ENCODE measurements around the gene EGFL6.

EGFL6 gene

DNA sequence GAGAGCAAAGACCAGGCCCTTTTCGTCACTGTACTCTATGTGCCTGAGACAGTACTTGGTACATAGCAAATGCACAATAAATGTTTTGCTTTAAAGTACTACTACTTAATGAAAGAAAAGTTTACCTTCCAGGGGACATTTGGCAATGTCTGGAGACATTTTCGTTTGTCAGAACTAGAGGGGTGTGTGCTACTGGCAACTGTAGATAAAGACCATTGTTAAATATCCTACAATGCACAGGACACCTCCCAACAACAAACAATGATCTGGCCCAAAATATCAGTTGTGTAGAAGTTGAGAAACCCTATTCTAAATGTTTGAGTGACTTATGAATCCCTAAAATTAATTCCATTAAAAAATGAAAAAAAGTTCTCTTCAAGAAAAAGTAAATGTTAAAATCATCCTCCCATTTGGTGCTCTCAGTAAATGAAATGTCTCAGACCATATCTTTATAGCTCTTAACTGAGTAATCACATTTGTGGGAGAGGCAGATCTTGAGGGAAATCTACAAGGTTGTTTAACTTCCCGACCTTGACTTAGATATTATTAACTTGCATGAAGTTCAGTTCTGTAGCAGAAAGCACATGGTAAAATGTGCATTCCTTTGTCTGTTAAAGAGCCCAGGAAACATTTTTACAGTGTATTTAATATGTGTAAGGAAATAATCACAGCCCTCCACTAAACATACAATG, 18.5 kb downstream of the EGFL6 start:
- TF ChIP-seq, protein P1, sequence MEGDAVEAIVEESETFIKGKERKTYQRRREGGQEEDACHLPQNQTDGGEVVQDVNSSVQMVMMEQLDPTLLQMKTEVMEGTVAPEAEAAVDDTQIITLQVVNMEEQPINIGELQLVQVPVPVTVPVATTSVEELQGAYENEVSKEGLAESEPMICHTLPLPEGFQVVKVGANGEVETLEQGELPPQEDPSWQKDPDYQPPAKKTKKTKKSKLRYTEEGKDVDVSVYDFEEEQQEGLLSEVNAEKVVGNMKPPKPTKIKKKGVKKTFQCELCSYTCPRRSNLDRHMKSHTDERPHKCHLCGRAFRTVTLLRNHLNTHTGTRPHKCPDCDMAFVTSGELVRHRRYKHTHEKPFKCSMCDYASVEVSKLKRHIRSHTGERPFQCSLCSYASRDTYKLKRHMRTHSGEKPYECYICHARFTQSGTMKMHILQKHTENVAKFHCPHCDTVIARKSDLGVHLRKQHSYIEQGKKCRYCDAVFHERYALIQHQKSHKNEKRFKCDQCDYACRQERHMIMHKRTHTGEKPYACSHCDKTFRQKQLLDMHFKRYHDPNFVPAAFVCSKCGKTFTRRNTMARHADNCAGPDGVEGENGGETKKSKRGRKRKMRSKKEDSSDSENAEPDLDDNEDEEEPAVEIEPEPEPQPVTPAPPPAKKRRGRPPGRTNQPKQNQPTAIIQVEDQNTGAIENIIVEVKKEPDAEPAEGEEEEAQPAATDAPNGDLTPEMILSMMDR (IDR thresholded peaks at IDR 0.05) = no peak
- no peak overlapping the region for H3K27ac ChIP-seq
- no peak for DNase-seq (ENCODE audit: low spot score)
- no peak overlapping the region for H3K4me3 ChIP-seq

DNA sequence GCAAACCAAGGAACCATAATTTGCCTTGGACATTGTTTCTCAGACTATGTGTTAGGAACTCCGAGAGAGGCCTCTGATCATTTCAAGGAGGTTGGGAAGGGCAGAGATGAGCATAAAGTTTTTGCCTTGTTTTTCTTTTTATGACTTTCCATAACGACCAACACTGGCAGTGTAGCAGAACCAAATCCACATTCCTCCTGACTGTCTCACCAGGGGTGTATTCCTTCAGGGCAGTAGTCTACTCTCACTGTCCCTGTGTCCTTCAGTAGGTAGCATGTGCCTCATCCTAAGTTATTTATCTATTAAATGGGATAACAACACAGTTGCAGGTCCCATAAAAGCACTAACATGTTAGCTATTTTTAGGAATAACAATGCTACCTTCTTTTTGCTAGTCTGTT, 20.8 kb downstream of the EGFL6 start:
- no peak overlapping the region for H3K4me3 ChIP-seq
- no peak for DNase-seq (ENCODE audit: low spot score)
- TF ChIP-seq, protein P1 (IDR thresholded peaks at IDR 0.05) = no peak
- H3K27ac ChIP-seq = no peak overlapping the region

DNA sequence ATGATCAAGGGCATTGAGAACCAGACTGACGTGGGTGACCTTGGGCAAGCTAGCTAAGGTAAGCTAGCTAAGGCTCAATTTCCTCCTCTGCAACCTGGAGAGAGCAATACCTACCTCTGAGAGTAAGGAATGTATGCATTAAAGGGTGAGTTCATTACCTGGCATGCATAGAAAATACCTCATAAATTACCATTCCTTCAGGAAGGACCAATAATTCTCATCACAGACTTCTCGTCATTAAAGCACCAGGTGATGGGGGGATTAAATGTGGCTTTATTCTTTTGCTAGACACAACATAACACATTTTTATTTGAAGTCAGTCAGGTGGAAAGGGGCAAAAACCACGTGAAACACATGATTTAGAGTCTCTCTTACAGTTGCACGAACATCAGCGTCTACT, 21.5 kb downstream of the EGFL6 start:
- no peak for DNase-seq (ENCODE audit: low spot score)
- no peak overlapping the region for H3K4me3 ChIP-seq
- no peak overlapping the region for H3K27ac ChIP-seq
- TF ChIP-seq, protein P1 (IDR thresholded peaks at IDR 0.05) = no peak

DNA sequence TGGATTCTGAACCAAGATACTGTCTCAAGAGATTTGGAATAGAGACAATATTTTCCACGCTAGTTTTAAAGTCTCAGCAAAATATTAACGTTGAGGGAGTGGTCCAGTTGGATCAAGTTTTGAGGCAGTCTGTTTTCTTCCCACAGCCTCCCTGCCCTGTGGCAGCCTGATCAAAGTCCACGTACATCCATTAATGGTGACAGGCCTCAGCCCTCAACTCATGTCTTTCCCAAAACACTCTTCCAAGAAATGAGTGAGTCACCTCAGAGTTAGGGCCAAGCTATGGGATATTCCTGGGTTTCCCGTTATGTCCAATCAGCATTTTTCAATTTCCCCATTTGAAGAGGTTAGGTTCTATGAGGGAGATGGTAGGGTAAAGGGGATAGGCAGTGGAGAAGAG, 28.5 kb downstream of the EGFL6 start:
- TF ChIP-seq, protein P1 (IDR thresholded peaks at IDR 0.05) = no peak
- no peak for DNase-seq (ENCODE audit: low spot score)

DNA sequence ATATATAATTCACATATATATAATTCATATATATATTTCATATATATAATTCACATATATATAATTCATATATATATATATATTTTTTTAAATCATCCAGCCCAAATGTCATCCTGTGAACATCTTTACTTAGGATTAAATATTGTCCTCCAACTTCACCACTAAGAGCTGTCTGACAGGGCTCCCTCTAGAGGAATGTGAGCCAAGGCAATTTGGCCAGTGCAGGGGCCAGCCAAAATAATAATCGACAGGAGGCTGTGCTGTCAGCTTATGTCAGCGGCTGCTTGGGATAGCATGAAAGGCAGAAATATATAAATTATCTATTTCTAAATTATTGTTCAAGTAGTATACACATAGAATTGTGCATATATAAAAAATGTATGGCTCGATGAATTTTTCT, 29.5 kb downstream of the EGFL6 start:
- TF ChIP-seq, protein P1 (IDR thresholded peaks at IDR 0.05) = no peak
- no peak for DNase-seq (ENCODE audit: low spot score)
- H3K27ac ChIP-seq = no peak overlapping the region
- H3K4me3 ChIP-seq = no peak overlapping the region

More for the DNA sequence above, 28.5 kb downstream of the EGFL6 start:
- H3K4me3 ChIP-seq = no peak overlapping the region
- no peak overlapping the region for H3K27ac ChIP-seq

DNA sequence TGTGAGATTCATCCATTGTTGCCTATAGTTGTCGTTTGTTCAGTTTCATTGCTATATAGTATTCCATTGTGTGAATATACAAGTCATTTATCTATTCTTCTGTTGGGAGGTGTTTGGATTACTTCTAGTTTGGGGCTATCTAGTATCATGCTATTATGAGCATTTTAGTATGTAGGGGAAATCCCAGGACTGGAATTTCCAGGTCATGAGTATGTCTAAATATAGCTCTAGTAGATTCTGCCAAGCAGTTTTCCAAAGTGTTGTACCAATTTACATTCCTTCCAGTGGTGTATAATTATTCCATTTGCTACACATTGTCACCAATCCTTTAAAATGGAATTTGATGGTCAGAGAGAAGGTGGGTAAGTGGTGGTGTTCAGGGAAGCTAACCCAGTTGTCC, 30.1 kb downstream of the EGFL6 start:
- TF ChIP-seq, protein P1 (IDR thresholded peaks at IDR 0.05) = no peak
- no peak overlapping the region for H3K4me3 ChIP-seq
- H3K27ac ChIP-seq = no peak overlapping the region
- DNase-seq (ENCODE audit: low spot score) = no peak

DNA sequence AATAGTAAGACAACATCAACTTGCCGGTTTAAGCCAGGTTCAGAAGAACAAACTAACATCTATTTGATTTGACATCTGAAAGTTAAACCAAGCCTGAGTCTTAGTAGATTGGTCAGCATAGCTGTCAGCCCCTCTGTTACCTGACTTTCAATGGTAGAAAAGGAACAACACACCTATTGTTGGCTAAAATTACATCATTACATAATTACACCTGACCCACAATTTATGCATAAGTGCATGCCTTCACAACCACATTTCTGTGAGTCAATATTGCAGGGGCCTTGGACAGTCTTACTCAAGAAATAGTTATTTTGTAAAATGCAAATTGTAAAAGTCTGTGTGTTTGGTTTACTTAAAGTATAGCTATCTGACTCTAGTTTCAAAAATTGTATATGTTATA, 36.2 kb downstream of the EGFL6 start:
- H3K27ac ChIP-seq = no peak overlapping the region
- TF ChIP-seq, protein P1 (IDR thresholded peaks at IDR 0.05) = no peak
- no peak overlapping the region for H3K4me3 ChIP-seq
- DNase-seq (ENCODE audit: low spot score) = no peak
